Measurements from ENCODE around the gene MRPL16.

GRCh38 chr11:59813364-59813763 is 2.8 kb upstream of the MRPL16 start:
- TF ChIP-seq CTCF (IDR thresholded peaks at IDR 0.05): no peak
- no peak for TF ChIP-seq EP300 (IDR thresholded peaks at IDR 0.05)
- TF ChIP-seq POLR2A (IDR thresholded peaks at IDR 0.05): no peak
- no peak for TF ChIP-seq POLR2AphosphoS5 (IDR thresholded peaks at IDR 0.05)
